Cardiac fibroblast (primary cell): ENCODE results near the gene ENO3.
"Not testable (repeated sequence)": the region's sequence is repeated elsewhere in the genome, so short reads cannot be mapped to it uniquely, and the experiment has no call there.

Experiments
- DNase-seq, 2 donors: peaks; one replicate each; pipeline versions ENCODE4 v3.0.0 to v3.0.0-alpha.2; 2010; ENCODE audit warnings: low read depth in 2 of 2
- H3K4me3 ChIP-seq, 2 donors: replicated peaks in 1 of 2; 1 replicate in 1 of 2; 2 replicates in 1 of 2; pipeline ENCODE4 v1.5.1; 2011; ENCODE audit warnings: low read depth in 2 of 2, low read length in 2 of 2, mild to moderate bottlenecking in 2 of 2, moderate library complexity in 1 of 2
- CTCF ChIP-seq: IDR thresholded peaks from one replicate; pipeline ENCODE4 v1.5.1; 2011; ENCODE audit warnings: low read depth, mild to moderate bottlenecking, low read length, inconsistent platforms

Gene ENO3

GRCh38 chr17:4950746-4951204 is at the start of gene ENO3:
TSS of gene ENO3 (plus strand) at chr17:4951119. CDS start at chr17:4951830, 711 bp downstream.
- DNase-seq = no peak
- no peak for TF ChIP-seq CTCF
- peak within 1 kb of the TSS; percentile 36 to 47 for H3K4me3 ChIP-seq

- no peak for DNase-seq
- TF ChIP-seq CTCF = no peak
- no peak overlapping the region for H3K4me3 ChIP-seq
Observed at GRCh38 chr17:4901648-4902344, 49.1 kb upstream of the ENO3 start.

GRCh38 chr17:4902540-4902939 is 48.4 kb upstream of the ENO3 start:
- no peak for TF ChIP-seq CTCF
- no peak overlapping the region for H3K4me3 ChIP-seq
- no peak for DNase-seq

- peak; percentile 84 to 85 for DNase-seq
- peak; percentile 85 for TF ChIP-seq CTCF
- H3K4me3 ChIP-seq = no peak within 1 kb of the TSS
Observed at GRCh38 chr17:4903051-4903818, 47.7 kb upstream of the ENO3 start, which contains the start of gene CHRNE. TSS of gene CHRNE (minus strand) at chr17:4903098. CDS start at chr17:4903063, 35 bp downstream.

GRCh38 chr17:4906642-4907041 is 44.3 kb upstream of the ENO3 start:
- not testable (repeated sequence) for DNase-seq, H3K4me3 ChIP-seq

- no peak for TF ChIP-seq CTCF
- no peak overlapping the region for H3K4me3 ChIP-seq
- DNase-seq = peak in 1 of 2 donors; percentile 23
Observed at GRCh38 chr17:4908301-4908700, 42.6 kb upstream of the ENO3 start.
